K562 (cell line): ENCODE data around the gene SUPT5H. TPM values are rescaled to one million over a fixed set of nuclear protein-coding genes. Genes with fewer than 3 reads are reported as not detected.

Source experiments
- BRD4 ChIP-seq: fragments of 200-600 bp; sonication (generic); IDR thresholded peaks from 2 replicates; pipeline ENCODE4 v1.6.1; 2017; ENCODE audit warnings: inconsistent platforms
- CBX5 ChIP-seq: IDR thresholded peaks from 2 replicates; pipeline ENCODE4 v1.6.1; 2014; ENCODE audit warnings: low read depth, borderline replicate concordance
- CCNT2 ChIP-seq: IDR thresholded peaks from 2 replicates; pipeline ENCODE4 v1.6.1; 2011; ENCODE audit warnings: borderline replicate concordance, low read depth, mild to moderate bottlenecking, moderate library complexity, mixed read lengths, low read length; ENCODE audit not compliant: insufficient read length; ENCODE audit errors: extremely low read depth
- ETV1 ChIP-seq: fragments of 450-650 bp; conservative IDR thresholded peaks from 2 replicates; pipeline ENCODE4 v1.6.1; 2016; ENCODE audit warnings: missing genetic modification characterization, control low read depth, low read depth, missing compliant biosample characterization
- FOXJ2 ChIP-seq: fragments of 200-800 bp; sonication (Bioruptor generic); IDR thresholded peaks from 2 replicates; pipeline ENCODE4 v1.6.1; 2016; ENCODE audit warnings: missing genetic modification characterization, missing compliant biosample characterization
- FOXM1 ChIP-seq, 2 experiments: fragments of 450-650 bp in 1 of 2; sonication (generic) in 1 of 2; formaldehyde crosslinking in 1 of 2; IDR thresholded peaks; 2 replicates each; pipeline versions ENCODE4 v1.6.1 to v1.9.0; 2017 to 2022; ENCODE audit warnings: low read depth in 2 of 2, mild to moderate bottlenecking in 2 of 2, missing genetic modification reagents in 1 of 2, moderate library complexity in 1 of 2
- GTF2F1 ChIP-seq: IDR thresholded peaks from 2 replicates; pipeline ENCODE4 v1.6.1; 2011; ENCODE audit warnings: low read depth, low read length, improper control_type of control experiment
- HINFP ChIP-seq: fragments of 450-650 bp; conservative IDR thresholded peaks from 2 replicates; pipeline ENCODE4 v1.6.1; 2016; ENCODE audit warnings: missing genetic modification characterization, low read depth, mild to moderate bottlenecking, control low read depth, missing compliant biosample characterization
- HNRNPK ChIP-seq: fragments of 200-400 bp; formaldehyde crosslinking; IDR thresholded peaks from one replicate; pipeline ENCODE4 v1.6.1; 2018; ENCODE audit warnings: mild to moderate bottlenecking, low read depth, low read length; ENCODE audit not compliant: poor library complexity, severe bottlenecking
- HSF4 ChIP-seq: fragments of 250-450 bp; sonication (Bioruptor Pico); IDR thresholded peaks from 2 replicates; pipeline ENCODE4 v2.1.2; 2022; ENCODE audit warnings: mild to moderate bottlenecking, moderate library complexity, borderline replicate concordance
- MCM7 ChIP-seq, 2 experiments: fragments of 450-650 bp; IDR thresholded peaks; 2 replicates each; pipeline ENCODE4 v1.6.1; 2016 to 2018
- MTA2 ChIP-seq: fragments of 450-650 bp; IDR thresholded peaks from 2 replicates; pipeline ENCODE4 v1.6.1; 2016; ENCODE audit warnings: low read depth
- MYBL2 ChIP-seq, 2 experiments: fragments of 450-650 bp in 1 of 2; sonication (generic) in 1 of 2; formaldehyde crosslinking in 1 of 2; IDR thresholded peaks; 2 replicates each; pipeline versions ENCODE4 v1.6.1 to v1.8.1; 2017 to 2022; ENCODE audit warnings: borderline replicate concordance in 1 of 2, inconsistent platforms in 1 of 2, low read depth in 1 of 2, mild to moderate bottlenecking in 1 of 2, missing genetic modification reagents in 1 of 2, moderate library complexity in 1 of 2
- POLR2A ChIP-seq: fragments of 450-650 bp; conservative IDR thresholded peaks from 2 replicates; pipeline ENCODE4 v1.6.1; 2016
- POLR2B ChIP-seq: fragments of 450-650 bp; IDR thresholded peaks from 2 replicates; pipeline ENCODE4 v1.6.1; 2018; ENCODE audit warnings: low read depth; ENCODE audit not compliant: partially characterized antibody
- POLR2G ChIP-seq: fragments of 200-400 bp; formaldehyde crosslinking; IDR thresholded peaks from 2 replicates; pipeline ENCODE4 v1.6.1; 2017; ENCODE audit warnings: low read depth, mild to moderate bottlenecking, antibody characterized with exemption, low read length, moderate library complexity
- RBM39 ChIP-seq: fragments of 200-400 bp; formaldehyde crosslinking; optimal IDR thresholded peaks from 2 replicates; pipeline ENCODE3; 2018; ENCODE audit warnings: low read depth, low read length
- RCOR1 ChIP-seq, 2 experiments: IDR thresholded peaks; 2 replicates each; pipeline ENCODE4 v1.6.1; 2012; ENCODE audit warnings: low read depth in 2 of 2, low read length in 2 of 2, borderline replicate concordance in 1 of 2, improper control_type of control experiment in 1 of 2
- RFX5 ChIP-seq: IDR thresholded peaks from 2 replicates; pipeline ENCODE4 v1.6.1; 2011; ENCODE audit warnings: low read depth, mild to moderate bottlenecking, improper control_type of control experiment, low read length
- SMARCA5 ChIP-seq: fragments of 450-650 bp; IDR thresholded peaks from 2 replicates; pipeline ENCODE4 v1.6.1; 2016
- SMC3 ChIP-seq: conservative IDR thresholded peaks from 2 replicates; pipeline ENCODE4 v1.6.1; 2011; ENCODE audit warnings: low read depth, low read length, improper control_type of control experiment; ENCODE audit not compliant: insufficient read depth
- ZBED1 ChIP-seq: IDR thresholded peaks from 2 replicates; pipeline ENCODE4 v1.6.1; 2014
- ZBTB2 ChIP-seq: fragments of 450-650 bp; IDR thresholded peaks from 2 replicates; pipeline ENCODE4 v1.6.1; 2016; ENCODE audit warnings: antibody characterized with exemption
- ZNF3 ChIP-seq: fragments of 250-450 bp; sonication (Bioruptor Pico); IDR thresholded peaks from 2 replicates; pipeline ENCODE4 v1.5.0; 2021; ENCODE audit warnings: mild to moderate bottlenecking, moderate library complexity
- ZNF41 ChIP-seq: fragments of 250-450 bp; sonication (Bioruptor Pico); conservative IDR thresholded peaks from 2 replicates; pipeline ENCODE4 v1.4.0; 2020; ENCODE audit warnings: mild to moderate bottlenecking
- polyA plus RNA-seq, 8 experiments: library from polyadenylated mRNA; depleted of rRNA in 4 of 8; stranded (reverse) in 5 of 8; unstranded in 3 of 8; fragments of >200 nt; fragmentation: Nextera tagmentation in 2 of 8; fragmentation: Illumina TruSeq in 1 of 8; extraction: Ambion mirVana in 2 of 8; extraction: Trizol in 1 of 8; gene quantifications; 2 replicates each; pipeline versions ENCODE4 v1.2.1 to v1.2.3, GENCODE V29; 2011 to 2014; ENCODE audit warnings: inconsistent platforms in 1 of 8, missing spikeins in 1 of 8
- total RNA-seq, 7 experiments: library from RNA; depleted of rRNA in 6 of 7; stranded (reverse); fragments of >200 nt in 6 of 7; fragmentation: Illumina TruSeq in 2 of 7; extraction: Trizol in 2 of 7; gene quantifications; 2 replicates each; pipeline versions ENCODE4 v1.2.1 to v1.2.3, GENCODE V29; 2011 to 2021; ENCODE audit warnings: low replicate concordance in 1 of 7

SUPT5H gene
- total and polyA plus RNA-seq, 9 of the 15 experiments (the other 6 are each of a cell fraction or from before 2014, with no cell fraction given): 13.3 to 85.9 (median 35.9) TPM

- TF ChIP-seq ZBTB2: peak; percentile 79
- no peak for TF ChIP-seq HSF4
- TF ChIP-seq BRD4: no peak
- TF ChIP-seq GTF2F1: no peak
- TF ChIP-seq SMC3: no peak
- TF ChIP-seq MTA2: peak; percentile 64
- peak; percentile 82 for TF ChIP-seq POLR2A
- peak; percentile 59 for TF ChIP-seq HNRNPK
- peak; percentile 28; the same call in 1 of the 2 replicates for TF ChIP-seq ETV1
- no peak for TF ChIP-seq CBX5
- TF ChIP-seq RFX5: no peak
- TF ChIP-seq FOXJ2 (tag): no peak
- peak; percentile 55 for TF ChIP-seq CCNT2
- peak; percentile 80 for TF ChIP-seq SMARCA5
- peak in 1 of 2 experiments; percentile 77; a peak in 1 of 4 replicates for TF ChIP-seq MCM7 (IDR thresholded peaks at IDR 0.05)
- peak; percentile 72 for TF ChIP-seq POLR2B
- TF ChIP-seq ZBED1: no peak
- no peak for TF ChIP-seq ZNF3 (CRISPR knock-in tag)
- no peak for TF ChIP-seq ZNF41 (CRISPR knock-in tag)
- TF ChIP-seq MYBL2 (IDR thresholded peaks at IDR 0.05; ENCODE audit: low read depth): no peak
- no peak for TF ChIP-seq MYBL2 (CRISPR knock-in tag; IDR thresholded peaks at IDR 0.05; ENCODE audit: borderline replicate concordance)
- TF ChIP-seq HINFP (tag): no peak
- no peak for TF ChIP-seq RCOR1 (IDR thresholded peaks at IDR 0.05; ENCODE audit: borderline replicate concordance in 1 of 2, low read depth in 2 of 2, low read length in 2 of 2)
- peak; percentile 86 for TF ChIP-seq POLR2G
- TF ChIP-seq RBM39: peak; percentile 64
- no peak for TF ChIP-seq FOXM1 (IDR thresholded peaks at IDR 0.05; ENCODE audit: low read depth)
- no peak for TF ChIP-seq FOXM1 (CRISPR knock-in tag; IDR thresholded peaks at IDR 0.05; ENCODE audit: low read depth)
Measured at GRCh38 chr19:39410017-39410830, 35.2 kb upstream of the SUPT5H start (continued).
